ENCODE measurements around the gene SYAP1. TPM values are rescaled to one million over a fixed set of nuclear protein-coding genes. Genes with fewer than 3 reads are reported as not detected.
A peak's percentile ranks its signal among the peaks of the same experiment; 100 is the strongest.

Gene SYAP1
- total and polyA plus RNA-seq, 2 of the 8 experiments (the other 6 are each of a cell fraction or from before 2014, with no cell fraction given), result 2.9 to 20.3 TPM

- Histone ChIP-seq H3K23me2 (ENCODE audit: low read depth, low read length) (no peaks in the 10 kb centered on the region), H2BK15ac (ENCODE audit: low read length) (no peak overlapping the region), H4K91ac (replicated peaks; ENCODE audit: insufficient read length, low read length) (no peak overlapping the region), H2BK20ac (ENCODE audit: low read length) (no peak overlapping the region), H3K4ac (replicated peaks; ENCODE audit: insufficient read length, low read depth, low read length) (no peak overlapping the region), H2AFZ (ENCODE audit: low read length) (no peak overlapping the region), H2AK5ac (ENCODE audit: low read depth, low read length) (no peak overlapping the region), H2BK12ac (ENCODE audit: low read depth, low read length) (no peak overlapping the region), H2BK120ac (replicated peaks; ENCODE audit: low read depth, low read length) (no peak overlapping the region), H3K14ac (ENCODE audit: insufficient read length) (peak overlapping the region; percentile 77), H3K27ac (ENCODE audit: low read depth, low read length) (no peak overlapping the region), H3K56ac (replicated peaks; ENCODE audit: insufficient read length, low read depth, low read length) (no peak overlapping the region), H3K27me3 (replicated peaks in 1 of 4; ENCODE audit: control insufficient read depth in 3 of 4, extremely low read depth in 1 of 4, insufficient read depth in 3 of 4, low read length in 3 of 4) (no peaks in the 10 kb centered on the region), H3K9me3 (ENCODE audit: insufficient read depth in 2 of 2, low read depth in 1 of 2, low read length in 1 of 2) (no peaks in the 10 kb centered on the region), H3K79me2 (ENCODE audit: control insufficient read depth in 1 of 2, insufficient read depth in 2 of 2, low read length in 2 of 2) (peaks cover 13 to 51% of the 10 kb centered on the region in 2 experiments), H2BK5ac (ENCODE audit: low read depth, low read length) (no peak overlapping the region), H3K23ac (ENCODE audit: insufficient read length) (no peak overlapping the region), H3K79me1 (ENCODE audit: low read depth, low read length) (no peaks in the 10 kb centered on the region), H3K36me3 (ENCODE audit: control insufficient read depth in 2 of 4, insufficient read depth in 4 of 4, low read length in 3 of 4) (peaks cover 0 to 17% (median under 1%) of the 10 kb centered on the region in 4 experiments; a peak in 5 of 8 replicates), H3K4me2 (ENCODE audit: insufficient read depth in 1 of 2, low read depth in 2 of 2, low read length in 2 of 2) (peak overlapping the region; percentile 65 to 87), H3K4me3 (ENCODE audit: extremely low read depth in 1 of 4, insufficient read depth in 2 of 4, low read depth in 3 of 4, low read length in 4 of 4) (peak overlapping the region; percentile 60 to 94 (median 74)), H4K5ac (ENCODE audit: insufficient read length, low read depth, low read length) (no peak overlapping the region), H3K18ac (ENCODE audit: extremely low read depth, low read length) (no peak overlapping the region), H3K4me1 (replicated peaks in 1 of 4; ENCODE audit: control insufficient read depth in 3 of 4, insufficient read depth in 4 of 4, low read length in 3 of 4) (no peaks in the 10 kb centered on the region), H3K9ac (replicated peaks in 1 of 4; ENCODE audit: extremely low read depth in 1 of 4, low read depth in 3 of 4, low read length in 3 of 4) (peak overlapping the region in 3 of 4 experiments; percentile 38 to 67 (median 58); a peak in 5 of 7 replicates), H4K20me1 (replicated peaks in 1 of 2; ENCODE audit: control insufficient read depth in 1 of 2, insufficient read depth in 2 of 2, low read length in 2 of 2) (peaks cover 2 to 6% of the 10 kb centered on the region in 2 experiments), H4K8ac (ENCODE audit: extremely low read depth, insufficient read depth, low read length) (no peak overlapping the region)
- peak in 1 of 2 experiments; percentile 46 for DNase-seq (ENCODE audit: low read depth in 1 of 2, low spot score in 2 of 2)
- CTCF ChIA-PET (ENCODE audit: partially characterized antibody), result interaction anchor here (1.3 kb wide), 1 partner anchor 21 kb away, joined by 4 read pairs; no protein-coding TSS in a partner anchor
- TF ChIP-seq TBP (IDR thresholded peaks at IDR 0.05; ENCODE audit: low read depth, low read length) (no peak), EZH2 (IDR thresholded peaks at IDR 0.05; ENCODE audit: low read depth, low read length, severe bottlenecking) (no peak), KDM4A (IDR thresholded peaks at IDR 0.05; ENCODE audit: low read depth, low read length, severe bottlenecking) (peak; percentile 20), CEBPB (IDR thresholded peaks at IDR 0.05; ENCODE audit: low read depth, low read length) (0 out of 2 replicates have a peak, but pooled peaks have one; percentile 7), HDAC2 (IDR thresholded peaks at IDR 0.05; ENCODE audit: borderline replicate concordance in 1 of 2, low read depth in 2 of 2, low read length in 2 of 2) (0 out of 4 replicates have a peak, but pooled peaks of 1 of the 2 experiments have one; percentile 65), CBX8 (IDR thresholded peaks at IDR 0.05; ENCODE audit: borderline replicate concordance, low read depth, low read length) (no peak), HDAC6 (IDR thresholded peaks at IDR 0.05; ENCODE audit: low read depth, low read length) (no peak), BRCA1 (IDR thresholded peaks at IDR 0.05; ENCODE audit: low read depth, low read length) (no peak)
- TF ChIP-seq, protein P1, sequence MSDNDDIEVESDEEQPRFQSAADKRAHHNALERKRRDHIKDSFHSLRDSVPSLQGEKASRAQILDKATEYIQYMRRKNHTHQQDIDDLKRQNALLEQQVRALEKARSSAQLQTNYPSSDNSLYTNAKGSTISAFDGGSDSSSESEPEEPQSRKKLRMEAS (IDR thresholded peaks at IDR 0.05), result peak; percentile 69; the same call in 1 of the 2 replicates
- POLR2A ChIA-PET (ENCODE audit: partially characterized antibody), result interaction anchor here (0.5 to 2.5 kb wide), 6 partner anchors 12 to 1187 kb away, joined by 3 to 12 read pairs (median 3); partner anchors contain the start of gene SYAP1
- FAIRE-seq, result no peak
- WGBS, 2 experiments (ENCODE audit: extremely low coverage in 1 of 2, insufficient coverage in 1 of 2, insufficient read length in 1 of 2, insufficient replicate concordance in 2 of 2, low coverage in 1 of 2, low lambda C conversion rate in 2 of 2, missing lambda C conversion rate in 1 of 2), result 7% methylated on average over 24 of the region's 73 CpGs; no CpG with 5 or more reads in 1 of the 2 experiments
These were observed 67.7 kb downstream of the SYAP1 start for GRCh38 chrX:16786791-16787735.
